ENCODE measurements around the gene DPM3. TPM values are rescaled to one million over a fixed set of nuclear protein-coding genes. Genes with fewer than 3 reads are reported as not detected.

The DPM3 gene
- total and polyA plus RNA-seq, 9 of the 15 experiments (the other 6 are each of a cell fraction or from before 2014, with no cell fraction given): 3.7 to 120 (median 36.4) TPM

DNA sequence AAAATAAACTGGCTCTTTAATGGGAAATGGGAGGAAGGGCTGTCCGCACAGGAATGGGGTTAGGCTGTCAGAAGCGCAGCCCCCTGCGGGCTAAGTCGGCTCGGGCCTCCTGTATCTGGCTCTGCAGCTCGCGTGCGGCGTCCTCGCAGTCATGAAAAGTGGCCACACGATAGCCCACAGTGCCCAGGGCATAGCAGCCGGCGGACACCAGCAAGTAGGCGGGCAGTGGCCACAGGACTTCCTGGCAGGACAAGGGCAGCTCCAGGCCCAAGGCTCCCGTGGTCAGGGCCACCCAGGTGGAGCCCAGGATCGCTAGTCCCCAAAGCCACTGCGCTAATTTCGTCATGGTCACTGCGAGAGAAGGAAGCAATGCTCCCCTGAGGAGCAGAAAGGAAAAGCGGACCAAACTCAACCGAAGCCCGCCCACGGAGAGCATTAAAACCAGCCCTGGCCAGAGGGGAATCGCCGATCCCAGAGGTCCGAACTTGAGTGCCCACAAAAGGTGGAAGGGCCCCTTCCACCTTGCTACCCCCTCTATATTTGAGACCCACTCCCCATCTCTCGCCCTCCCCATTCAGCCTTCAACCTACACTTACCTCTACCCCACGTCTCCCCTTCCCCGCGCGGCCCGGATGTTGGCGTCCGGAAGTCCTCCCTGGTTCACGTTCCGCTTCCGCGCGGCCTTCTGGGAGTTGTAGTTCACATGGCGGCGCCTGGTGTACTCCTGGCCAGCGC is at the start of gene DPM3 (continued):
- TF ChIP-seq NR2C1 (IDR thresholded peaks at IDR 0.05): peak; percentile 88
- peak; percentile 93 for TF ChIP-seq NR2C1 (tag; IDR thresholded peaks at IDR 0.05)
- TF ChIP-seq, protein P1, sequence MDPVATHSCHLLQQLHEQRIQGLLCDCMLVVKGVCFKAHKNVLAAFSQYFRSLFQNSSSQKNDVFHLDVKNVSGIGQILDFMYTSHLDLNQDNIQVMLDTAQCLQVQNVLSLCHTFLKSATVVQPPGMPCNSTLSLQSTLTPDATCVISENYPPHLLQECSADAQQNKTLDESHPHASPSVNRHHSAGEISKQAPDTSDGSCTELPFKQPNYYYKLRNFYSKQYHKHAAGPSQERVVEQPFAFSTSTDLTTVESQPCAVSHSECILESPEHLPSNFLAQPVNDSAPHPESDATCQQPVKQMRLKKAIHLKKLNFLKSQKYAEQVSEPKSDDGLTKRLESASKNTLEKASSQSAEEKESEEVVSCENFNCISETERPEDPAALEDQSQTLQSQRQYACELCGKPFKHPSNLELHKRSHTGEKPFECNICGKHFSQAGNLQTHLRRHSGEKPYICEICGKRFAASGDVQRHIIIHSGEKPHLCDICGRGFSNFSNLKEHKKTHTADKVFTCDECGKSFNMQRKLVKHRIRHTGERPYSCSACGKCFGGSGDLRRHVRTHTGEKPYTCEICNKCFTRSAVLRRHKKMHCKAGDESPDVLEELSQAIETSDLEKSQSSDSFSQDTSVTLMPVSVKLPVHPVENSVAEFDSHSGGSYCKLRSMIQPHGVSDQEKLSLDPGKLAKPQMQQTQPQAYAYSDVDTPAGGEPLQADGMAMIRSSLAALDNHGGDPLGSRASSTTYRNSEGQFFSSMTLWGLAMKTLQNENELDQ (CRISPR knock-in tag; IDR thresholded peaks at IDR 0.05; ENCODE audit: borderline replicate concordance): no peak
- peak in 1 of 2 experiments; percentile 18; a peak in 1 of 4 replicates for TF ChIP-seq RCOR1 (IDR thresholded peaks at IDR 0.05; ENCODE audit: borderline replicate concordance in 1 of 2, low read depth in 2 of 2, low read length in 2 of 2)
- TF ChIP-seq MEIS2 (IDR thresholded peaks at IDR 0.05; ENCODE audit: partially characterized antibody): no peak
- TF ChIP-seq, protein P2, sequence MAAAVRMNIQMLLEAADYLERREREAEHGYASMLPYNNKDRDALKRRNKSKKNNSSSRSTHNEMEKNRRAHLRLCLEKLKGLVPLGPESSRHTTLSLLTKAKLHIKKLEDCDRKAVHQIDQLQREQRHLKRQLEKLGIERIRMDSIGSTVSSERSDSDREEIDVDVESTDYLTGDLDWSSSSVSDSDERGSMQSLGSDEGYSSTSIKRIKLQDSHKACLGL (CRISPR knock-in tag; IDR thresholded peaks at IDR 0.05; ENCODE audit: borderline replicate concordance, poor library complexity, severe bottlenecking): no peak
- peak; percentile 14 to 24; a peak in 1 of 4 replicates for TF ChIP-seq NRF1 (conservative IDR thresholded peaks at IDR 0.05 in 1 of 2, IDR thresholded peaks at IDR 0.05 in 1 of 2)
- TF ChIP-seq ZNF766 (CRISPR knock-in tag; conservative IDR thresholded peaks at IDR 0.05): peak; percentile 65; the same call in 1 of the 2 replicates
- TF ChIP-seq, protein P3, sequence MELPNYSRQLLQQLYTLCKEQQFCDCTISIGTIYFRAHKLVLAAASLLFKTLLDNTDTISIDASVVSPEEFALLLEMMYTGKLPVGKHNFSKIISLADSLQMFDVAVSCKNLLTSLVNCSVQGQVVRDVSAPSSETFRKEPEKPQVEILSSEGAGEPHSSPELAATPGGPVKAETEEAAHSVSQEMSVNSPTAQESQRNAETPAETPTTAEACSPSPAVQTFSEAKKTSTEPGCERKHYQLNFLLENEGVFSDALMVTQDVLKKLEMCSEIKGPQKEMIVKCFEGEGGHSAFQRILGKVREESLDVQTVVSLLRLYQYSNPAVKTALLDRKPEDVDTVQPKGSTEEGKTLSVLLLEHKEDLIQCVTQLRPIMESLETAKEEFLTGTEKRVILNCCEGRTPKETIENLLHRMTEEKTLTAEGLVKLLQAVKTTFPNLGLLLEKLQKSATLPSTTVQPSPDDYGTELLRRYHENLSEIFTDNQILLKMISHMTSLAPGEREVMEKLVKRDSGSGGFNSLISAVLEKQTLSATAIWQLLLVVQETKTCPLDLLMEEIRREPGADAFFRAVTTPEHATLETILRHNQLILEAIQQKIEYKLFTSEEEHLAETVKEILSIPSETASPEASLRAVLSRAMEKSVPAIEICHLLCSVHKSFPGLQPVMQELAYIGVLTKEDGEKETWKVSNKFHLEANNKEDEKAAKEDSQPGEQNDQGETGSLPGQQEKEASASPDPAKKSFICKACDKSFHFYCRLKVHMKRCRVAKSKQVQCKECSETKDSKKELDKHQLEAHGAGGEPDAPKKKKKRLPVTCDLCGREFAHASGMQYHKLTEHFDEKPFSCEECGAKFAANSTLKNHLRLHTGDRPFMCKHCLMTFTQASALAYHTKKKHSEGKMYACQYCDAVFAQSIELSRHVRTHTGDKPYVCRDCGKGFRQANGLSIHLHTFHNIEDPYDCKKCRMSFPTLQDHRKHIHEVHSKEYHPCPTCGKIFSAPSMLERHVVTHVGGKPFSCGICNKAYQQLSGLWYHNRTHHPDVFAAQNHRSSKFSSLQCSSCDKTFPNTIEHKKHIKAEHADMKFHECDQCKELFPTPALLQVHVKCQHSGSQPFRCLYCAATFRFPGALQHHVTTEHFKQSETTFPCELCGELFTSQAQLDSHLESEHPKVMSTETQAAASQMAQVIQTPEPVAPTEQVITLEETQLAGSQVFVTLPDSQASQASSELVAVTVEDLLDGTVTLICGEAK (IDR thresholded peaks at IDR 0.05): peak; percentile 100
- TF ChIP-seq, protein P3 (CRISPR knock-in tag; IDR thresholded peaks at IDR 0.05): no peak
- no peak for TF ChIP-seq HNRNPL (IDR thresholded peaks at IDR 0.05; ENCODE audit: low read depth, low read length)
- TF ChIP-seq, protein P4, sequence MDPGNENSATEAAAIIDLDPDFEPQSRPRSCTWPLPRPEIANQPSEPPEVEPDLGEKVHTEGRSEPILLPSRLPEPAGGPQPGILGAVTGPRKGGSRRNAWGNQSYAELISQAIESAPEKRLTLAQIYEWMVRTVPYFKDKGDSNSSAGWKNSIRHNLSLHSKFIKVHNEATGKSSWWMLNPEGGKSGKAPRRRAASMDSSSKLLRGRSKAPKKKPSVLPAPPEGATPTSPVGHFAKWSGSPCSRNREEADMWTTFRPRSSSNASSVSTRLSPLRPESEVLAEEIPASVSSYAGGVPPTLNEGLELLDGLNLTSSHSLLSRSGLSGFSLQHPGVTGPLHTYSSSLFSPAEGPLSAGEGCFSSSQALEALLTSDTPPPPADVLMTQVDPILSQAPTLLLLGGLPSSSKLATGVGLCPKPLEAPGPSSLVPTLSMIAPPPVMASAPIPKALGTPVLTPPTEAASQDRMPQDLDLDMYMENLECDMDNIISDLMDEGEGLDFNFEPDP (CRISPR knock-in tag; IDR thresholded peaks at IDR 0.05): no peak

Data from K562 (cell line).